Stimulated activated CD8-positive, alpha-beta memory T cell treated with anti-CD3 and anti-CD28 coated beads, Interleukin-4, amount 100 ng/mL, for 4 hours (primary cell): ENCODE data around the gene KCNT1.

Source experiments
- DNase-seq, 2 donors: peaks; one replicate each; pipeline ENCODE4 v3.0.0-alpha.2; 2020; ENCODE audit warnings: low read depth in 2 of 2, low spot score in 1 of 2

The KCNT1 gene

GRCh38 chr9:135763716-135764446, 61.9 kb downstream of the KCNT1 start:
- no peak for DNase-seq

GRCh38 chr9:135764731-135765130, 62.7 kb downstream of the KCNT1 start:
- no peak for DNase-seq

GRCh38 chr9:135765416-135765815, 63.4 kb downstream of the KCNT1 start:
- DNase-seq = no peak

GRCh38 chr9:135766251-135766650, 64.3 kb downstream of the KCNT1 start:
- no peak for DNase-seq

- no peak for DNase-seq
Measured at GRCh38 chr9:135766707-135767106, 64.7 kb downstream of the KCNT1 start.

- DNase-seq = no peak
Measured at GRCh38 chr9:135768516-135769218, 66.7 kb downstream of the KCNT1 start.

- DNase-seq = no peak
Measured at GRCh38 chr9:135769489-135770202, 67.7 kb downstream of the KCNT1 start.

GRCh38 chr9:135770203-135770535, 68.2 kb downstream of the KCNT1 start:
- DNase-seq = no peak

- no peak for DNase-seq
Measured at GRCh38 chr9:135770771-135771170, 68.8 kb downstream of the KCNT1 start.

- DNase-seq = no peak
Measured at GRCh38 chr9:135771401-135772051, 69.5 kb downstream of the KCNT1 start.

- DNase-seq = no peak
Measured at GRCh38 chr9:135772056-135772646, 70.2 kb downstream of the KCNT1 start.

GRCh38 chr9:135772702-135773493, 70.9 kb downstream of the KCNT1 start:
- no peak for DNase-seq

- DNase-seq = no peak
Measured at GRCh38 chr9:135773530-135774238, 71.7 kb downstream of the KCNT1 start.

- DNase-seq = no peak
Measured at GRCh38 chr9:135774239-135774747, 72.3 kb downstream of the KCNT1 start.

GRCh38 chr9:135774794-135775525, 73.0 kb downstream of the KCNT1 start:
- no peak for DNase-seq

- DNase-seq = no peak
Measured at GRCh38 chr9:135775911-135776310, 73.9 kb downstream of the KCNT1 start.

- no peak for DNase-seq
Measured at GRCh38 chr9:135776893-135777622, 75.1 kb downstream of the KCNT1 start.

- DNase-seq = no peak
Measured at GRCh38 chr9:135777623-135778177, 75.7 kb downstream of the KCNT1 start.
